Retinal pigment epithelial cell (primary cell): ENCODE data around the gene LYZL1.

Source experiments
- DNase-seq: peaks from one replicate; pipeline ENCODE4 v3.0.0-alpha.2; 2010; ENCODE audit warnings: low read depth
- H3K4me3 ChIP-seq: 2 replicates; pipeline ENCODE4 v1.5.1; 2011; ENCODE audit warnings: mild to moderate bottlenecking, low read length, control low read depth, moderate library complexity
- CTCF ChIP-seq: conservative IDR thresholded peaks from 2 replicates; pipeline ENCODE4 v1.5.1; 2011; ENCODE audit warnings: low read depth, low read length, control low read depth, inconsistent platforms

LYZL1 gene

GRCh38 chr10:29271877-29272276, 17.0 kb upstream of the LYZL1 start:
- no peak for DNase-seq
- H3K4me3 ChIP-seq, result no peak overlapping the region
- no peak for TF ChIP-seq CTCF

GRCh38 chr10:29273478-29273877, 15.4 kb upstream of the LYZL1 start:
- no peak for DNase-seq
- no peak for TF ChIP-seq CTCF
- H3K4me3 ChIP-seq, result no peak overlapping the region

- no peak overlapping the region for H3K4me3 ChIP-seq
- no peak for TF ChIP-seq CTCF
- no peak for DNase-seq
Measured at GRCh38 chr10:29276251-29276850, 12.5 kb upstream of the LYZL1 start.

- no peak for TF ChIP-seq CTCF
- DNase-seq, result no peak
- H3K4me3 ChIP-seq, result no peak overlapping the region
Measured at GRCh38 chr10:29277296-29277695, 11.6 kb upstream of the LYZL1 start.

GRCh38 chr10:29279779-29280487, 8.9 kb upstream of the LYZL1 start:
- TF ChIP-seq CTCF, result no peak
- H3K4me3 ChIP-seq, result no peak overlapping the region
- DNase-seq, result no peak

- DNase-seq, result no peak
- H3K4me3 ChIP-seq, result no peak overlapping the region
- no peak for TF ChIP-seq CTCF
Measured at GRCh38 chr10:29280488-29280840, 8.4 kb upstream of the LYZL1 start.

- no peak for DNase-seq
- H3K4me3 ChIP-seq, result no peak overlapping the region
- TF ChIP-seq CTCF, result no peak
Measured at GRCh38 chr10:29285624-29286051, 3.2 kb upstream of the LYZL1 start.
